Mesothelial cell of epicardium (in vitro differentiated cells): ENCODE measurements around the gene KLHL40. TPM values are rescaled to one million over a fixed set of nuclear protein-coding genes. Genes with fewer than 3 reads are reported as not detected.
A peak's percentile ranks its signal among the peaks of the same experiment; 100 is the strongest.

Experiments used
- DNase-seq, 2 experiments: peaks; one replicate each; pipeline ENCODE4 v3.0.0; 2021; ENCODE audit warnings: low spot score in 2 of 2; ENCODE audit not compliant: unreplicated experiment in 2 of 2
- H3K27ac Mint-ChIP-seq: 2 replicates; pipeline ENCODE4 v1.8.0; 2021; ENCODE audit warnings: mixed read lengths
- H3K27me3 Mint-ChIP-seq: 2 replicates; pipeline ENCODE4 v1.8.0; 2021; ENCODE audit warnings: low read depth, mixed read lengths
- H3K36me3 Mint-ChIP-seq: 2 replicates; pipeline ENCODE4 v1.8.0; 2021; ENCODE audit warnings: mixed read lengths
- H3K4me1 Mint-ChIP-seq: 2 replicates; pipeline ENCODE4 v1.8.0; 2021; ENCODE audit warnings: mixed read lengths
- H3K4me3 Mint-ChIP-seq: 2 replicates; pipeline ENCODE4 v1.8.0; 2021; ENCODE audit warnings: mild to moderate bottlenecking, moderate library complexity, mixed read lengths
- H3K9me3 Mint-ChIP-seq: 2 replicates; pipeline ENCODE4 v1.8.0; 2021; ENCODE audit warnings: mixed read lengths
- CTCF ChIP-seq: fragments of 200-600 bp; sonication (generic); IDR thresholded peaks from one replicate; pipeline ENCODE4 v1.5.0; 2021; ENCODE audit warnings: antibody characterized with exemption; ENCODE audit not compliant: unreplicated experiment
- total RNA-seq: library from RNA; stranded (reverse); gene quantifications from 3 replicates; pipeline ENCODE4 v1.2.1, GENCODE V29; 2021

KLHL40 gene
- total RNA-seq, 1 donor from 2014 or later: not detected

GRCh38 chr3:42658771-42659390 lies 26.5 kb upstream of the KLHL40 start:
- H3K4me3 Mint-ChIP-seq: no peak overlapping the region
- no peaks in the 10 kb centered on the region for H3K9me3 Mint-ChIP-seq
- peaks cover 8% of the 10 kb centered on the region for H3K36me3 Mint-ChIP-seq
- peaks cover 3% of the 10 kb centered on the region for H3K4me1 Mint-ChIP-seq
- no peak for TF ChIP-seq CTCF
- H3K27me3 Mint-ChIP-seq: no peaks in the 10 kb centered on the region
- DNase-seq: no peak
- H3K27ac Mint-ChIP-seq: peak overlapping the region; percentile 47

- H3K4me3 Mint-ChIP-seq: no peak overlapping the region
- TF ChIP-seq CTCF: no peak
- H3K27ac Mint-ChIP-seq: peak overlapping the region; percentile 2
- H3K4me1 Mint-ChIP-seq: peaks cover 3% of the 10 kb centered on the region
- no peaks in the 10 kb centered on the region for H3K9me3 Mint-ChIP-seq
- DNase-seq: no peak
- no peaks in the 10 kb centered on the region for H3K27me3 Mint-ChIP-seq
- H3K36me3 Mint-ChIP-seq: peaks cover 8% of the 10 kb centered on the region
Measured at GRCh38 chr3:42659451-42660130, 25.7 kb upstream of the KLHL40 start.

GRCh38 chr3:42660131-42660715 lies 25.1 kb upstream of the KLHL40 start:
- peak overlapping the region; percentile 2 for H3K27ac Mint-ChIP-seq
- no peak for TF ChIP-seq CTCF
- peaks cover 8% of the 10 kb centered on the region for H3K36me3 Mint-ChIP-seq
- peaks cover 1% of the 10 kb centered on the region for H3K4me1 Mint-ChIP-seq
- H3K27me3 Mint-ChIP-seq: no peaks in the 10 kb centered on the region
- no peak overlapping the region for H3K4me3 Mint-ChIP-seq
- H3K9me3 Mint-ChIP-seq: no peaks in the 10 kb centered on the region
- DNase-seq: no peak

GRCh38 chr3:42660898-42661297 lies 24.4 kb upstream of the KLHL40 start:
- H3K4me3 Mint-ChIP-seq: no peak overlapping the region
- H3K9me3 Mint-ChIP-seq: no peaks in the 10 kb centered on the region
- DNase-seq: no peak
- H3K36me3 Mint-ChIP-seq: peaks cover 8% of the 10 kb centered on the region
- TF ChIP-seq CTCF: no peak
- no peaks in the 10 kb centered on the region for H3K4me1 Mint-ChIP-seq
- no peak overlapping the region for H3K27ac Mint-ChIP-seq
- H3K27me3 Mint-ChIP-seq: no peaks in the 10 kb centered on the region

GRCh38 chr3:42661593-42662022 lies 23.7 kb upstream of the KLHL40 start:
- H3K9me3 Mint-ChIP-seq: no peaks in the 10 kb centered on the region
- no peaks in the 10 kb centered on the region for H3K27me3 Mint-ChIP-seq
- no peak overlapping the region for H3K4me3 Mint-ChIP-seq
- peaks cover 8% of the 10 kb centered on the region for H3K36me3 Mint-ChIP-seq
- no peaks in the 10 kb centered on the region for H3K4me1 Mint-ChIP-seq
- no peak for DNase-seq
- no peak for TF ChIP-seq CTCF
- no peak overlapping the region for H3K27ac Mint-ChIP-seq
